B cell (primary cell): ENCODE measurements around the gene SSU72. TPM values are rescaled to one million over a fixed set of nuclear protein-coding genes. Genes with fewer than 3 reads are reported as not detected.
"Not testable (repeated sequence)": the region's sequence is repeated elsewhere in the genome, so short reads cannot be mapped to it uniquely, and the experiment has no call there.

Experiments
- ATAC-seq: fragments of 200-7000 bp; cut with Tn5 transposase; one replicate; pipeline ENCODE4 v1.10.0; 2021; ENCODE audit warnings: low read depth, mild to moderate bottlenecking, moderate number of reproducible peaks, moderate library complexity
- CTCF ChIA-PET: fragments of 350-600 bp; sonication (Branson Sonifier 250); formaldehyde crosslinking; loops from one replicate; lab custom pipeline; 2021; ENCODE audit warnings: antibody characterized with exemption, inconsistent platforms; lab: Charles Lee
- POLR2A ChIA-PET: fragments of 350-600 bp; sonication (Branson Sonifier 250); formaldehyde crosslinking; loops from one replicate; lab custom pipeline; 2021; ENCODE audit warnings: antibody characterized with exemption; lab: Charles Lee
- DNase-seq: peaks from one replicate; pipeline ENCODE4 v3.0.0; 2013
- H2AFZ ChIP-seq: 2 replicates; pipeline ENCODE4 v1.6.1; 2012; ENCODE audit warnings: mild to moderate bottlenecking, low read depth, low read length; ENCODE audit not compliant: insufficient read depth, poor library complexity, severe bottlenecking
- H3K27ac ChIP-seq, 2 donors: 1 replicate in 1 of 2; 2 replicates in 1 of 2; pipeline ENCODE4 v1.5.1; 2012 to 2013; ENCODE audit warnings: low read length in 2 of 2, mild to moderate bottlenecking in 2 of 2, moderate library complexity in 1 of 2
- H3K27me3 ChIP-seq, 4 experiments: fragments of 200-600 bp in 1 of 4; sonication (generic) in 1 of 4; replicated peaks in 1 of 4; 1 replicate in 2 of 4; 2 replicates in 2 of 4; pipeline versions ENCODE4 v1.6.1 to v1.7.0; 2013 to 2016; ENCODE audit warnings: low read length in 3 of 4, mild to moderate bottlenecking in 2 of 4, mixed read lengths in 1 of 4, moderate library complexity in 1 of 4; ENCODE audit not compliant: insufficient read depth in 4 of 4, control insufficient read depth in 3 of 4; ENCODE audit errors: control extremely low read depth in 1 of 4
- H3K36me3 ChIP-seq, 2 experiments: replicated peaks in 1 of 2; 1 replicate in 1 of 2; 2 replicates in 1 of 2; pipeline versions ENCODE4 v1.6.1 to v1.7.1; 2013; ENCODE audit warnings: low read length in 1 of 2; ENCODE audit not compliant: insufficient read depth in 2 of 2, control insufficient read depth in 1 of 2; ENCODE audit errors: control extremely low read depth in 1 of 2, extremely low read depth in 1 of 2
- H3K4me1 ChIP-seq, 2 donors: fragments of 200-600 bp in 1 of 2; sonication (generic) in 1 of 2; 1 replicate in 1 of 2; 2 replicates in 1 of 2; pipeline versions ENCODE4 v1.5.1 to v1.6.1; 2013 to 2017; ENCODE audit warnings: low read length in 2 of 2; ENCODE audit not compliant: control insufficient read depth in 2 of 2, insufficient read depth in 2 of 2
- H3K4me2 ChIP-seq: replicated peaks from 2 replicates; pipeline ENCODE3; 2012; ENCODE audit warnings: mild to moderate bottlenecking, low read depth, low read length; ENCODE audit not compliant: poor library complexity, severe bottlenecking
- H3K4me3 ChIP-seq, 5 experiments: fragments of 200-600 bp in 1 of 5; sonication (generic) in 1 of 5; 1 replicate in 3 of 5; 2 replicates in 2 of 5; pipeline versions ENCODE4 v1.5.1 to v1.7.0; 2011 to 2016; ENCODE audit warnings: low read length in 4 of 5, mild to moderate bottlenecking in 4 of 5, low read depth in 2 of 5, control low read depth in 1 of 5, moderate library complexity in 1 of 5; ENCODE audit not compliant: insufficient read depth in 1 of 5; ENCODE audit errors: control extremely low read depth in 1 of 5, extremely low read depth in 1 of 5
- H3K79me2 ChIP-seq: fragments of 200-600 bp; sonication (generic); one replicate; pipeline ENCODE4 v1.6.0; 2016; ENCODE audit warnings: low read length; ENCODE audit not compliant: control insufficient read depth, insufficient read depth
- H3K9ac ChIP-seq: fragments of 200-600 bp; sonication (generic); 2 replicates; pipeline ENCODE4 v1.6.1; 2017; ENCODE audit warnings: mild to moderate bottlenecking, low read length, moderate library complexity
- H3K9me3 ChIP-seq, 3 donors: one replicate each; pipeline versions ENCODE4 v1.6.1 to v1.7.1; 2013; ENCODE audit warnings: low read length in 2 of 3; ENCODE audit not compliant: control insufficient read depth in 2 of 3, insufficient read depth in 1 of 3; ENCODE audit errors: control extremely low read depth in 1 of 3
- H4K20me1 ChIP-seq: 2 replicates; pipeline ENCODE4 v1.6.0; 2012; ENCODE audit warnings: mild to moderate bottlenecking, low read length; ENCODE audit not compliant: insufficient read depth, control insufficient read depth, poor library complexity, severe bottlenecking
- H3K27ac Mint-ChIP-seq: one replicate; pipeline ENCODE4 v1.8.0; 2021; ENCODE audit warnings: mixed read lengths
- H3K27me3 Mint-ChIP-seq: one replicate; pipeline ENCODE4 v1.8.0; 2021; ENCODE audit warnings: mixed read lengths
- H3K4me1 Mint-ChIP-seq: one replicate; pipeline ENCODE4 v1.8.0; 2021; ENCODE audit warnings: mixed read lengths
- H3K4me3 Mint-ChIP-seq: one replicate; pipeline ENCODE4 v1.8.0; 2021; ENCODE audit warnings: mixed read lengths
- H3K9me3 Mint-ChIP-seq: one replicate; pipeline ENCODE4 v1.8.0; 2022; ENCODE audit warnings: mixed read lengths; ENCODE audit not compliant: insufficient read depth
- CTCF ChIP-seq: fragments of 200-600 bp; IDR thresholded peaks from one replicate; pipeline ENCODE4 v1.8.0; 2022; ENCODE audit warnings: antibody characterized with exemption, mild to moderate bottlenecking
- EZH2 ChIP-seq: IDR thresholded peaks from 2 replicates; pipeline ENCODE4 v1.6.1; 2012; ENCODE audit warnings: borderline replicate concordance, low read depth, mild to moderate bottlenecking, moderate library complexity, low read length; ENCODE audit not compliant: insufficient read depth, poor library complexity, severe bottlenecking
- WGBS: methylation state at CpG from one replicate; pipeline ENCODE4 v1.1.5; 2013; ENCODE audit warnings: missing lambda C conversion rate; ENCODE audit not compliant: insufficient coverage; 5-methylcytosine and 5-hydroxymethylcytosine counted together
- intact Hi-C: fragments of 100-400 bp; cut with micrococcal nuclease; formaldehyde crosslinking; loops from one replicate; pipeline ENCODE4 v1.10.0; 2022
- polyA plus RNA-seq: library from polyadenylated mRNA; depleted of rRNA; stranded (reverse); fragments of >200 nt; gene quantifications from 2 replicates; pipeline ENCODE4 v1.2.3, GENCODE V29; 2012
- total RNA-seq, 2 donors: library from RNA; stranded (reverse); fragments of 120-200 nt in 1 of 2; gene quantifications; 1 replicate in 1 of 2; 2 replicates in 1 of 2; pipeline versions ENCODE4 v1.2.3 to v1.2.4, GENCODE V29; 2013 to 2022

Gene SSU72
- total and polyA plus RNA-seq, 2 donors (not counting 1 experiment from before 2014, with no cell fraction given): 86.8 to 112 TPM

GRCh38 chr1:1521331-1521730 is 53.3 kb downstream of the SSU72 start:
- peaks cover 1 to 12% of the 10 kb centered on the region in 2 experiments for H3K36me3 ChIP-seq
- no peaks in the 10 kb centered on the region for H3K27me3 ChIP-seq
- no peaks in the 10 kb centered on the region for H3K4me1 ChIP-seq
- DNase-seq (no peak), ATAC-seq (no peak)
- H3K9me3 ChIP-seq: no peaks in the 10 kb centered on the region
- WGBS: 97% methylated on average over 17 of the region's 19 CpGs
- no peak overlapping the region for H3K27ac Mint-ChIP-seq
- H3K4me3 ChIP-seq: no peak overlapping the region
- H3K4me2 ChIP-seq: no peak overlapping the region
- H3K4me1 Mint-ChIP-seq: no peaks in the 10 kb centered on the region
- TF ChIP-seq EZH2 (no peak), CTCF (no peak)
- no peak overlapping the region for H3K9ac ChIP-seq
- no peak overlapping the region for H3K27ac ChIP-seq
- no peak overlapping the region for H2AFZ ChIP-seq
- H3K9me3 Mint-ChIP-seq: no peaks in the 10 kb centered on the region
- ChIA-PET POLR2A (no interaction called here), CTCF (no interaction called here)
- H3K27me3 Mint-ChIP-seq: no peaks in the 10 kb centered on the region
- H3K79me2 ChIP-seq: no peaks in the 10 kb centered on the region
- H3K4me3 Mint-ChIP-seq: no peak overlapping the region
- H4K20me1 ChIP-seq: no peaks in the 10 kb centered on the region
- intact Hi-C loops: no loop called here

- WGBS: 96% methylated on average over 35 of the region's 51 CpGs
- ATAC-seq, CTCF ChIA-PET, H3K9me3 Mint-ChIP-seq, H3K4me2 ChIP-seq, H3K27me3 Mint-ChIP-seq, intact Hi-C loops, H3K9me3 ChIP-seq, H3K79me2 ChIP-seq, H3K4me3 Mint-ChIP-seq, H3K27ac ChIP-seq, POLR2A ChIA-PET, H3K4me1 ChIP-seq, DNase-seq, H3K4me3 ChIP-seq, H3K4me1 Mint-ChIP-seq, H3K9ac ChIP-seq, H2AFZ ChIP-seq, H3K27ac Mint-ChIP-seq, H4K20me1 ChIP-seq, H3K27me3 ChIP-seq: not testable (repeated sequence)
- peaks cover 1 to 12% of the 10 kb centered on the region in 2 experiments for H3K36me3 ChIP-seq
Measured at GRCh38 chr1:1519805-1520505, 54.7 kb downstream of the SSU72 start.

- H3K4me3 ChIP-seq, H4K20me1 ChIP-seq, H3K9me3 Mint-ChIP-seq, H3K27ac ChIP-seq, DNase-seq, H2AFZ ChIP-seq, POLR2A ChIA-PET, H3K27me3 ChIP-seq, H3K27me3 Mint-ChIP-seq, ATAC-seq, H3K4me3 Mint-ChIP-seq, H3K9me3 ChIP-seq, H3K27ac Mint-ChIP-seq, H3K4me1 ChIP-seq, H3K9ac ChIP-seq, CTCF ChIA-PET, H3K4me2 ChIP-seq, intact Hi-C loops, H3K4me1 Mint-ChIP-seq: not testable (repeated sequence)
- Histone ChIP-seq H3K79me2 (peaks cover 12% of the 10 kb centered on the region), H3K36me3 (peaks cover 1 to 10% of the 10 kb centered on the region in 2 experiments)
- WGBS: 88% methylated on average over 6 of the region's 19 CpGs
Measured at GRCh38 chr1:1518621-1519007, 56.0 kb downstream of the SSU72 start.
